Left colon (tissue), 2 donors: ENCODE data around the gene TNFRSF18. TPM values are rescaled to one million over a fixed set of nuclear protein-coding genes. Genes with fewer than 3 reads are reported as not detected.
"Not testable (repeated sequence)": the region's sequence is repeated elsewhere in the genome, so short reads cannot be mapped to it uniquely, and the experiment has no call there.

Experiments
- ATAC-seq: fragments of 200-7000 bp; cut with Tn5 transposase; one replicate; pipeline ENCODE4 v1.9.1; 2020; ENCODE audit warnings: mild to moderate bottlenecking, moderate library complexity
- DNase-seq, 2 donors: peaks; one replicate each; pipeline ENCODE4 v3.0.0-alpha.2; 2020
- intact Hi-C, 2 donors: fragments of 100-400 bp; cut with DNase I in 1 of 2; cut with micrococcal nuclease in 1 of 2; formaldehyde crosslinking; loops; one replicate each; pipeline versions ENCODE4 v1.11.2 to v1.14.0; 2022; cut with DNase I, micrococcal nuclease
- total RNA-seq, 2 donors: library from RNA; stranded (reverse); fragmentation: NEBNext Ultra II Directional; extraction: Animal tissue kit (Norgen Biotek cat#: 25700); gene quantifications; one replicate each; pipeline ENCODE4 v1.2.1, GENCODE V29; 2021
- donor health status: DM: no; HTN: no; CAD: no.
- donor health status: DM: yes; HTN: yes; CAD: no.

TNFRSF18 gene
- total RNA-seq, 2 donors from 2014 or later: 0.64 to 3.7 TPM

DNA sequence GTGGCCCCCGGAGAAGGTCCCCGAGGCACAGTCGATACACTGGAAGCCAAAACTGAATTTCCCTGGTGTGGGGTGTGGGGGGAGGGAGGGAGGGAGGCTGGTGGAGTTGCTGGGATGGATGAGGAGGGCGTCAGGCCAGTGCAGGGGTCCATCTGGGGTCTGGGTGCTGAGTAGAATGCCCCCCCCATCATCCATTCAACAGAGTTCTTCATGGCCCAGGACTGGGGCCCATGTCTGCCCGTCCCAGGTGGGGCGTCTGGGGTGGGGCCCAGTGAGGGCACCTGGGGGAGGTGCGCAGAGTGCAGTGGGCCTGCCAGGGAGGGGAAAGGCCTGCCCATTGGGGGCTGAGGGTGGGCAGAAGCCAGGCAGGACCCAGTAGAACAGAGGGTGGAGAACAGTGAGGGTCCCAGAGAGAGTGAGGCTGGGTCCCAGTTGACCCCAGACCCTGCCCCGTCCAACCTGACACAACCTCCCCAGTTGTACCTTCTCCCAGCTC lies 1.9 kb downstream of the TNFRSF18 start:
- ATAC-seq: no peak
- intact Hi-C loops: no loop called here
- no peak for DNase-seq

- intact Hi-C loops: no loop called here
- ATAC-seq: no peak
- DNase-seq: peak in 1 of 2 donors; percentile 4
Measured at GRCh38 chr1:1203561-1204424, 2.6 kb downstream of the TNFRSF18 start.

DNA sequence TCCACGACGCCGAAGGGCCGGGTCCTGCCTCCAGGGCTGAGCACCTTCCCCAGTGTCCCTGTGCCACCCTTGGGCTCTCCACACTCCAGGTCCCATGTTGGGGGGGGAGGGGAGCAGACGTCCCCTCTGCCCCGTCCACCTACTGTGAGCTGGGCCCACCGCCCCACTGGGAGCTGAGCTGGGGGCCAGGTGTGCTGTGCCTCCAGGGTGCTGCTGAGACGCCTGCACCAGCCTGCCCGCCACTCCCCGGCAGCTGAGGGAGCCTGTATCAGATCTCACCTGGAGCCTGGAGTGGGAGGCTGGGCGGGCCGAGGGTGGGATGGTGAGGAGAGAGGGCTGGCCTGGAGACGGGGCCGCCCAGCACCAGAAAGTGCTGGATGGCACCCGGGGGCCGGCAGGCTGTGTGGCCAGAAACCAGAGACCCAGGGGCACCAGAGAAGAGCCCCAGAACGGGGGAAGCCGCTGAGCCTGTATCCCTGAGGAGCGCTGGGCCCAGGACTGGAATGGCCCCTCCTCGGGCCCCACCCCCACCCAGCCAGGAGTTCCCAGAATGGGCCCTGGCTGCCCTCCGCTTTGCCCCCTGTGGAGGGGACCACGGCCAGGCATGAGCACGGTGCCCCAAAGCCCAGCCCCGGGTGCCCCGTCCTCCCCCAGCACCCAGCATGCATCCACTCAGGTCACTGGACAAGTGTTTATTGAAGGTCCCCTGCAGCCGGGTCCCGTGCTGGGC lies 3.4 kb downstream of the TNFRSF18 start:
- intact Hi-C loops: no loop called here
- ATAC-seq: no peak
- peak in 1 of 2 donors; percentile 6 for DNase-seq

- intact Hi-C loops: no loop called here
- peak; percentile 28 for ATAC-seq
- peak in 1 of 2 donors; percentile 65 for DNase-seq
Measured at GRCh38 chr1:1200876-1201810, 5.2 kb downstream of the TNFRSF18 start.

DNA sequence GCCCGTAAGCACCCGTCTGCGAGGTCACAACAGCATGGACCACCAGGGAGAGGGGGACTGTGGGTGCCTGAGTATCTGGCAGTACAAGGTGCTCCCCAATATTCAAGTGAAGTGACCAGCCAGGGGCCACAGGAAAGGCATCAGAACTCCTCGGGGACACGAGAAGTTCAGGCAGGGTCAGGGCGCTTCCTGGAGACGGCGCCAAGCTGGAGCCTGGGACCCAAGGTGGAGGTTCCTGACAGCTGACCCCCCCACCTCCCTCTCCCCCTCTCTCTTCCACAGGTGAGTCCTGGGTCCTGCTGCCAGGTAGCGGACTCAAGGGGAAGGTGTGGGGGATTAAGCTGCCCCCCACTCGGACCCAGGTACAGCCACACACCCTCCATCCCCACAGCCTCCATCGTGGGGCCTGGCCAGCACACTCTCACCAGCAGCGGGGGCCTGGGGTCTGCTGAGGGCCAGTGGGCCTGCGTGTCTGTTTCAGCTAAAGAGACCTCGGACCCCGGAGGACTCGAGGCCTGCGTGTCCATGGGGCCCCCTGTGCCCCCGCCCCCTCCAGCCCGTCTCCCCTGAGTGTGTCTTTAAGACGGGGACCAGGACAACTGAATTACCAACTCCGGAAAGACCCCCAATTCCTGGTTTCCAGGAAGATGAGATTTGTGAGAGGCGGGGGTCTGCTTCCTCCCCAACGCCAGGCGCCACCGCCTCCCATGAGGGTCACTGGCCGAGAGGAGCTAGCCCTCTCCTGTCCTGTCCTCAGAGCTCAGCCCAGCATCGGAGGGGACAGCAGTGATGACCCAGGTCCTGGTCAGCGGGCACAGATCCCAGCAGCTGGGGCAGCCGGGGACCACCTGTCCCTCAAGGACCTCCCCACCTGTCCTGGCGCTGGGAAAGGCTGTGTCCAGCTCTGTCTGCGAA lies 6.2 kb downstream of the TNFRSF18 start:
- peak in 1 of 2 donors; percentile 7 for DNase-seq
- no peak for ATAC-seq
- intact Hi-C loops: no loop called here

DNA sequence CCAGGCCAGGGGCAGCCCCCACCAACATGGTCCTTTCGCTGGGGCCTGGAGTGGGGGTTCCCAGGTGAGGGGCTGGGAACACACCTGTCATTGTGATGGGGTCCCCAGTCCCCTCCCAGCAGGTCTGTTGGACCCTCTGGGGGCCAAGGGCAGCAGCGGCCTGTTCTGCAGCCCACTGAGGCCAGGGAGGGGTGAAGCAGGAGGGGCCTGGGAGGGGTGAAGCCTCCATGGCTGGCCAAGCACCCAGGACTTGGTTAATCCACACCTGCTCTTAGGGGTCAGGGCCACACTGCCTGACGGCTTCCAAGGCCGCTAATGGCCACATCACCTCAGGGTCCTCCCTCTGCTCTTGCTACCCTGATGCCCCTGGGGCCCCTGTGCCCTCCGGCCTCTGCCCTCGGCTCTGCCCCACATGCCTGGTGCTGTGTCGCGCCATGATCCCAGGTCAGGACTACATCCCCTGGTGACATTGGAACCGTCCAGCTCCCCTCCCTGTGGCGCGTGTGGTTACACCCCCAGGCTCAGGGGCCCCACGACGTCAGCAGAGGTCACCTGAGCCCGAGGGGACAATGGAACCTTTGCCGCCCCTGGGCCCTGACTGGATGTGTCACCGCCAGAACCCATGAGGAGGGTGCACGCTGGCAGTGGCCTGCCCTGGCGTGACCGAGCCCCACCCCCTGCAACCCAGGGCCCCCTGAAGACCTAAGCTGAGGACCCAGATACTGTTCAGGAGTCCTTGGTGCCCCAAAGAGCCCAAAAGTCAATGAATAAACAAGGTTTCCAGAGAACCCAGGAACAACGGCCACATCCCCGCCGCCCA lies 7.0 kb downstream of the TNFRSF18 start:
- intact Hi-C loops: no loop called here
- ATAC-seq: no peak
- DNase-seq: peak in 1 of 2 donors; percentile 4

- DNase-seq (no peak), ATAC-seq (no peak)
Measured at GRCh38 chr1:1198423-1199140, 7.8 kb downstream of the TNFRSF18 start.

DNA sequence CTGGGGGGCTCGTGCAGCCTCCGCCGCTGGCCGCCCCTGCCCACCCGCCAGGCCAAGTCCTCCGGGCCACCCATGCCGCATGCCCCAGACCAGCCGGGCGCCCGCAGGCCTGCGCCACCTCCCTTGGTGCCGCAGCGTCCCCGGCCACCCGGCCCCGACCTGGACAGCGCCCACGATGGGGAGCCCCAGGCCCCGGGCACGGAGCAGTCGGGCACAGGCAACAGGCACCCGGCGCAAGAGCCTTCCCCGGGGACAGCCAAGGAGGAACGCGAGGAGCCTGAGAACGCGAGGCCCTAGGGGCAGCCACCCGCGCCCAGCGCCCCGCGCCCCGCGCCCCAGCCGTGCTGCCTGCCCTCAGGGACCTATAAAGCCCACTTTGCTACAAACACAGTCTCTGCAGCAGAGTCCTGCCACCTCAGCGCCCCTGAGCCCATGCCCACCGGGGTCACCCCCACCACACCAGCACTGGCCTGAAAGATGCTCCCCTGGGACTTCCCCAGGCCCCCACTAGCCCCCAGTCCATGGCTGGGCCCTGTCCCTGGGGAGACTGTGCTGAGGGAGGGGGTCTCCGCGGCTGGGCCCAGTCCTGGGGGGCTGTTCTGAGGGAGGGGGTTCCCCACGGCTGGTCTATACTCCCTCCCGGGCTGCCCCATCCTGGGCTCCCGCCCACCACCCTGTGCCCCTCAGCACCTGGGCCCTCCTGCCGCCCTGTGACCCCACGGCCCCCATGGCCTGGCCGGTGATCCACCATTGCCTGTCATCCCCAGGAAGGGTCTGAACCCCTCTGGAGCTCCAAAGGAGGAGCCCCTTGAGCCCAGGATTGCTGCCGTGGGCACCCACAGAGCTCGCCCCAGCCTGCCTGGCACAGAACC lies 8.6 kb downstream of the TNFRSF18 start:
- DNase-seq (no peak), ATAC-seq (no peak)
- intact Hi-C loops: no loop called here

More at GRCh38 chr1:1198423-1199140, 7.8 kb downstream of the TNFRSF18 start:
- intact Hi-C loops: no loop called here

- intact Hi-C loops: no loop called here
- ATAC-seq: no peak
- no peak for DNase-seq
Measured at GRCh38 chr1:1197188-1197500, 9.2 kb downstream of the TNFRSF18 start.

DNA sequence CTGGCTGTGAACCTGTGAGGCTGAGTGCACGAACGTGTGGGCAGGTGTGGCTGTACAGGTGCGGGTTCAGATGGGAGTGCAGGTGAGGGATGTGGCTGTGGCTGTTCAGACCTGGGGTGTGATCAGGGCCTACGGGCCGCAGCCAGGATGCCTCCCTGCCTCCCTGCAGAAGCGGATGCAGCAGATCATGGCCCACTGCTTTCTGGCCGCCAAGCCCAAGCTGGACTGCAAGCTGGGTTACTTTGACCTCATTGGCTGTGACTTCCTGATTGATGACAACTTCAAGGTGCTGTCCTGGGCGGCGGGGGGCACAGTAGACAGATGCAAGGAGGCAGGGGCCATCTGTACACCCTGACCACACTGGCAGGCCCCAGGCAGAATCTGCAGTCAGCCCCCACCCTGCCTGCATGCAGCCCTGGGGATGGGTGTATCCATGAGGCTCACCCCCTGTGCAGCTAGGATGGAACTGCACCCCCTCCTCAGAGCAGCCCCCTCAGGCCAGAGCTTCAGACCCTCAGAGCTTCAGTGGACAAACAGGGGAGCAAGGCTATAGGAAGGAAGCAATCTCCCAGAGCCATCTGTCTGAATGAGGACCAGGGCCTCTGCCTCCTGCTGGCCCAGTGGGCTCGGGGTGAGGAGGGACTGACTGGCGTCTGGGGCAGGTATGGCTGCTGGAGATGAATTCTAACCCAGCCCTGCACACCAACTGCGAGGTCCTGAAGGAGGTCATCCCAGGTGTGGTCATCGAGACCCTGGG lies 9.8 kb downstream of the TNFRSF18 start:
- no peak for ATAC-seq
- intact Hi-C loops: no loop called here
- DNase-seq: no peak

GRCh38 chr1:1195726-1196125 lies 10.7 kb downstream of the TNFRSF18 start:
- ATAC-seq, intact Hi-C loops, DNase-seq: not testable (repeated sequence)

GRCh38 chr1:1194723-1195122 lies 11.7 kb downstream of the TNFRSF18 start:
- ATAC-seq (no peak), DNase-seq (no peak)
- intact Hi-C loops: no loop called here

- DNase-seq (peak in 1 of 2 donors; percentile 21), ATAC-seq (no peak)
- intact Hi-C loops: no loop called here
Measured at GRCh38 chr1:1191734-1192133, 14.7 kb downstream of the TNFRSF18 start.

DNA sequence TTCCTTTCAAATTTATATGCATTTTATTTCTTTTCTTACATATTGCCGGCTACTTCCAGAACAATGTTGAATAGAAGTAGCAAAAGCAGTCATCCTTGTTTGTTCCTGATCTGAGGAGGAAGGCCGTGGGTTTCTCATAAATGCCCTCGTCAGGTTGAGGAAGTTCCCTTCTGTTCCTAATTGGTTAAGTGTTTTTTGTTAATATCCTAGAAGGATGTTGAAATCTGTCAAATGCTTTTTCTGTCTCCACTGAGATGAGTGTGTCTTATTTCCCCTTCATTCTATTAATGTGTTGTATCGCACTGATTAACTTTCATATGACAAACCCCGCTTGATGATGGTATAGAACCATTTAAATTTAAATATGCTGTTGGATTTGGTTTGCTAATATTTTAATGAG lies 17.3 kb downstream of the TNFRSF18 start:
- intact Hi-C loops: no loop called here
- ATAC-seq: no peak
- DNase-seq: no peak

GRCh38 chr1:1187938-1188337 lies 18.5 kb downstream of the TNFRSF18 start:
- no peak for DNase-seq
- intact Hi-C loops: no loop called here
- ATAC-seq: no peak
